H1 (cell line): ENCODE results near the gene CDK5. TPM values are rescaled to one million over a fixed set of nuclear protein-coding genes. Genes with fewer than 3 reads are reported as not detected.

ENCODE experiments used
- CTCF ChIA-PET: fragments of 300-600 bp; sonication (Branson Sonifier 250); formaldehyde crosslinking; loops from one replicate; lab custom pipeline; 2021; ENCODE audit not compliant: partially characterized antibody; lab: Charles Lee
- POLR2A ChIA-PET: fragments of 300-600 bp; sonication (Branson Sonifier 250); formaldehyde crosslinking; loops from one replicate; lab custom pipeline; 2021; ENCODE audit warnings: inconsistent platforms; ENCODE audit not compliant: partially characterized antibody; lab: Charles Lee
- DNase-seq, 2 experiments: peaks; one replicate each; pipeline versions ENCODE4 v3.0.0 to v3.0.0-alpha.2; 2010 to 2022; ENCODE audit warnings: low spot score in 2 of 2, low read depth in 1 of 2, mixed read lengths in 1 of 2
- FAIRE-seq: peaks from 2 replicates; lab custom pipeline; 2011; peaks lifted over from hg19 to GRCh38; lab: Jason Lieb, UNC
- H2AFZ ChIP-seq: 2 replicates; pipeline ENCODE4 v1.8.1; 2012; ENCODE audit warnings: low read length, inconsistent platforms
- H2AK5ac ChIP-seq: 2 replicates; pipeline ENCODE4 v1.6.1; 2013; ENCODE audit warnings: low read depth, low read length
- H2BK120ac ChIP-seq: replicated peaks from 2 replicates; pipeline ENCODE3; 2013; ENCODE audit warnings: low read depth, low read length, inconsistent platforms
- H2BK12ac ChIP-seq: 2 replicates; pipeline ENCODE4 v1.6.1; 2013; ENCODE audit warnings: low read depth, low read length
- H2BK15ac ChIP-seq: 2 replicates; pipeline ENCODE4 v1.6.1; 2013; ENCODE audit warnings: low read length
- H2BK20ac ChIP-seq: 2 replicates; pipeline ENCODE4 v1.6.1; 2013; ENCODE audit warnings: low read length
- H2BK5ac ChIP-seq: 2 replicates; pipeline ENCODE4 v1.6.1; 2013; ENCODE audit warnings: low read depth, low read length
- H3K14ac ChIP-seq: 2 replicates; pipeline ENCODE4 v1.6.1; 2013; ENCODE audit warnings: inconsistent platforms; ENCODE audit not compliant: insufficient read length
- H3K18ac ChIP-seq: 2 replicates; pipeline ENCODE4 v1.6.1; 2013; ENCODE audit warnings: low read length; ENCODE audit errors: extremely low read depth
- H3K23ac ChIP-seq: 2 replicates; pipeline ENCODE4 v1.6.1; 2013; ENCODE audit warnings: inconsistent platforms; ENCODE audit not compliant: insufficient read length
- H3K23me2 ChIP-seq: 2 replicates; pipeline ENCODE4 v1.6.1; 2013; ENCODE audit warnings: low read depth, low read length
- H3K27ac ChIP-seq: 2 replicates; pipeline ENCODE4 v1.6.1; 2011; ENCODE audit warnings: low read depth, low read length, inconsistent platforms
- H3K27me3 ChIP-seq, 4 experiments: replicated peaks in 1 of 4; 1 replicate in 1 of 4; 2 replicates in 3 of 4; pipeline versions ENCODE4 v1.6.1 to v1.8.1; 2011 to 2013; ENCODE audit warnings: low read length in 3 of 4, mild to moderate bottlenecking in 3 of 4, inconsistent platforms in 2 of 4, mixed read lengths in 2 of 4, moderate library complexity in 1 of 4; ENCODE audit not compliant: control insufficient read depth in 3 of 4, insufficient read depth in 3 of 4; ENCODE audit errors: extremely low read depth in 1 of 4
- H3K36me3 ChIP-seq, 4 experiments: 2 replicates each; pipeline versions ENCODE4 v1.6.1 to v1.8.1; 2011 to 2013; ENCODE audit warnings: mild to moderate bottlenecking in 4 of 4, low read length in 3 of 4, moderate library complexity in 2 of 4, control low read depth in 1 of 4, inconsistent platforms in 1 of 4; ENCODE audit not compliant: insufficient read depth in 4 of 4, control insufficient read depth in 2 of 4
- H3K4ac ChIP-seq: replicated peaks from 2 replicates; pipeline ENCODE3; 2013; ENCODE audit warnings: low read length, low read depth, mixed read lengths, inconsistent platforms; ENCODE audit not compliant: insufficient read length
- H3K4me1 ChIP-seq, 4 experiments: replicated peaks in 1 of 4; 1 replicate in 1 of 4; 2 replicates in 3 of 4; pipeline versions ENCODE4 v1.6.1 to v1.8.1; 2011 to 2013; ENCODE audit warnings: low read length in 3 of 4, inconsistent platforms in 2 of 4, mixed read lengths in 1 of 4; ENCODE audit not compliant: insufficient read depth in 4 of 4, control insufficient read depth in 3 of 4
- H3K4me2 ChIP-seq, 2 experiments: 2 replicates each; pipeline versions ENCODE4 v1.6.1 to v1.8.1; 2011 to 2013; ENCODE audit warnings: low read depth in 2 of 2, low read length in 2 of 2, control low read depth in 1 of 2, inconsistent platforms in 1 of 2, mild to moderate bottlenecking in 1 of 2; ENCODE audit not compliant: insufficient read depth in 1 of 2
- H3K4me3 ChIP-seq, 4 experiments: fragments of 200-600, 300-600 bp in 1 of 4; sonication (generic), shearing (Covaris generic), sonication (Bioruptor Twin) in 1 of 4; 2 replicates each; pipeline versions ENCODE4 v1.5.1 to v1.8.1; 2011 to 2016; ENCODE audit warnings: low read length in 4 of 4, low read depth in 3 of 4, control low read depth in 2 of 4, inconsistent platforms in 2 of 4, mild to moderate bottlenecking in 2 of 4, mixed read lengths in 1 of 4, moderate library complexity in 1 of 4; ENCODE audit not compliant: insufficient read depth in 2 of 4; ENCODE audit errors: extremely low read depth in 1 of 4
- H3K56ac ChIP-seq: replicated peaks from 2 replicates; pipeline ENCODE3; 2013; ENCODE audit warnings: low read depth, mild to moderate bottlenecking, mixed read lengths, low read length, inconsistent platforms; ENCODE audit not compliant: insufficient read length
- H3K79me1 ChIP-seq: 2 replicates; pipeline ENCODE4 v1.6.1; 2013; ENCODE audit warnings: low read depth, low read length, control low read depth
- H3K79me2 ChIP-seq, 2 experiments: 2 replicates each; pipeline versions ENCODE4 v1.6.1 to v1.8.1; 2012 to 2013; ENCODE audit warnings: low read length in 2 of 2, mild to moderate bottlenecking in 2 of 2, inconsistent platforms in 1 of 2; ENCODE audit not compliant: insufficient read depth in 2 of 2, control insufficient read depth in 1 of 2
- H3K9ac ChIP-seq, 4 experiments: replicated peaks in 1 of 4; 1 replicate in 1 of 4; 2 replicates in 3 of 4; pipeline versions ENCODE4 v1.6.1 to v1.8.1; 2011 to 2013; ENCODE audit warnings: low read depth in 3 of 4, low read length in 3 of 4, control low read depth in 2 of 4, mild to moderate bottlenecking in 2 of 4, moderate library complexity in 2 of 4, inconsistent platforms in 1 of 4; ENCODE audit errors: extremely low read depth in 1 of 4
- H3K9me3 ChIP-seq, 2 experiments: 2 replicates each; pipeline versions ENCODE4 v1.6.1 to v1.8.1; 2012 to 2013; ENCODE audit warnings: mild to moderate bottlenecking in 2 of 2, moderate library complexity in 2 of 2, control low read depth in 1 of 2, inconsistent platforms in 1 of 2, low read depth in 1 of 2, low read length in 1 of 2, mixed read lengths in 1 of 2; ENCODE audit not compliant: insufficient read depth in 2 of 2
- H4K20me1 ChIP-seq, 2 experiments: replicated peaks in 1 of 2; 2 replicates each; pipeline versions ENCODE3 to v1.8.1; 2011 to 2013; ENCODE audit warnings: inconsistent platforms in 2 of 2, low read length in 2 of 2, mild to moderate bottlenecking in 1 of 2; ENCODE audit not compliant: insufficient read depth in 2 of 2, control insufficient read depth in 1 of 2
- H4K5ac ChIP-seq: 2 replicates; pipeline ENCODE4 v1.6.1; 2013; ENCODE audit warnings: low read length, low read depth, mixed read lengths, inconsistent platforms; ENCODE audit not compliant: insufficient read length
- H4K8ac ChIP-seq: 2 replicates; pipeline ENCODE4 v1.8.0; 2013; ENCODE audit warnings: mild to moderate bottlenecking, moderate library complexity, low read length, inconsistent platforms; ENCODE audit not compliant: insufficient read depth; ENCODE audit errors: extremely low read depth
- H4K91ac ChIP-seq: replicated peaks from 2 replicates; pipeline ENCODE3; 2013; ENCODE audit warnings: low read length, mixed read lengths, inconsistent platforms; ENCODE audit not compliant: insufficient read length
- CHD2 ChIP-seq: IDR thresholded peaks from 2 replicates; pipeline ENCODE4 v1.6.1; 2012; ENCODE audit warnings: low read length, improper control_type of control experiment
- SIN3A ChIP-seq, 2 experiments: IDR thresholded peaks in 1 of 2; conservative IDR thresholded peaks in 1 of 2; 2 replicates each; pipeline ENCODE4 v1.6.1; 2011 to 2012; ENCODE audit warnings: low read length in 2 of 2, improper control_type of control experiment in 1 of 2, low read depth in 1 of 2, mild to moderate bottlenecking in 1 of 2
- WGBS, 2 experiments: shearing (Covaris generic) in 1 of 2; methylation state at CpG; one replicate each; pipeline versions ENCODE4 v1.1.6 to v1.1.7; 2013 to 2015; ENCODE audit warnings: low lambda C conversion rate in 2 of 2, mixed read lengths in 2 of 2, inconsistent platforms in 1 of 2, low coverage in 1 of 2, missing lambda C conversion rate in 1 of 2; ENCODE audit not compliant: insufficient replicate concordance in 2 of 2, insufficient coverage in 1 of 2, insufficient read length in 1 of 2; ENCODE audit errors: extremely low coverage in 1 of 2, missing lambda C conversion rate in 1 of 2; 5-methylcytosine and 5-hydroxymethylcytosine counted together
- polyA plus RNA-seq, 7 experiments: library from polyadenylated mRNA; depleted of rRNA in 3 of 7; stranded (reverse) in 5 of 7; unstranded in 2 of 7; fragments of >200 nt in 5 of 7; fragments of 200-250 nt in 2 of 7; gene quantifications; 1 replicate in 5 of 7; 2 replicates in 1 of 7; 4 replicates in 1 of 7; pipeline versions ENCODE4 v1.2.1 to v1.2.3, GENCODE V29; 2011 to 2013; ENCODE audit warnings: missing spikeins in 2 of 7, mixed read lengths in 2 of 7
- total RNA-seq: library from RNA; stranded (reverse); fragmentation: NEBNext Ultra II Directional; extraction: Animal tissue kit (Norgen Biotek cat#: 25700); gene quantifications from 2 replicates; pipeline ENCODE4 v1.2.1, GENCODE V29; 2021

The CDK5 gene
- total and polyA plus RNA-seq, 2 of the 8 experiments (the other 6 are each of a cell fraction or from before 2014, with no cell fraction given) = 22.8 to 37.2 TPM

- FAIRE-seq = no peak
- H3K23me2 ChIP-seq = peaks cover 26% of the 10 kb centered on the region
- H3K4me3 ChIP-seq = peak overlapping the region; percentile 79 to 94 (median 88)
- H4K5ac ChIP-seq = no peak overlapping the region
- 0 out of 2 replicates have a peak overlapping the region, but pooled peaks have one; percentile 16 for H2BK5ac ChIP-seq
- no peak overlapping the region for H3K23ac ChIP-seq
- H3K4me2 ChIP-seq = peak overlapping the region; percentile 67 to 95
- peak overlapping the region in 2 of 4 experiments; percentile 5 to 25; a peak in 2 of 7 replicates for H3K9ac ChIP-seq
- peak in 1 of 2 experiments; percentile 71 for DNase-seq
- peak overlapping the region; percentile 32 for H3K56ac ChIP-seq
- H4K20me1 ChIP-seq = peaks cover 16 to 18% of the 10 kb centered on the region in 2 experiments
- WGBS, 2 experiments = 47% methylated on average over 44 of the region's 64 CpGs; no CpG with 5 or more reads in 1 of the 2 experiments
- no peak overlapping the region for H3K18ac ChIP-seq
- no peak overlapping the region for H2BK15ac ChIP-seq
- H3K14ac ChIP-seq = no peak overlapping the region
- H3K9me3 ChIP-seq = no peaks in the 10 kb centered on the region
- H3K27me3 ChIP-seq = peaks cover 0 to 7% (median 5%) of the 10 kb centered on the region in 4 experiments; a peak in 5 of 7 replicates
- peaks cover 0 to 10% of the 10 kb centered on the region in 2 experiments; a peak in 1 of 4 replicates for H3K79me2 ChIP-seq
- 0 out of 4 replicates have a peak, but pooled peaks of 1 of the 2 experiments have one; percentile 2 for TF ChIP-seq SIN3A (conservative IDR thresholded peaks at IDR 0.05 in 1 of 2, IDR thresholded peaks at IDR 0.05 in 1 of 2; ENCODE audit: low read depth in 1 of 2, low read length in 2 of 2)
- TF ChIP-seq CHD2 = no peak
- no peak overlapping the region for H2BK120ac ChIP-seq
- ChIA-PET CTCF (interaction anchor here (1.0 to 15.1 kb wide), 5 partner anchors 24 to 64 kb away, joined by 3 to 448 read pairs (median 3); partner anchors contain the start of gene CDK5), POLR2A (interaction anchor here (0.5 to 2.5 kb wide), 12 partner anchors 14 to 672 kb away, joined by 3 to 17 read pairs (median 4); no protein-coding TSS in a partner anchor)
- 0 out of 2 replicates have a peak overlapping the region, but pooled peaks have one; percentile 15 for H4K8ac ChIP-seq
- H2AFZ ChIP-seq = no peak overlapping the region
- H2BK12ac ChIP-seq = no peak overlapping the region
- H4K91ac ChIP-seq = peak overlapping the region; percentile 58
- H3K4ac ChIP-seq = no peak overlapping the region
- H2AK5ac ChIP-seq = no peak overlapping the region
- peaks cover 12% of the 10 kb centered on the region for H3K79me1 ChIP-seq
- H3K27ac ChIP-seq = no peak overlapping the region
- no peak overlapping the region for H2BK20ac ChIP-seq
- H3K36me3 ChIP-seq = no peaks in the 10 kb centered on the region; a peak in 1 of 8 replicates
- peaks cover 3 to 45% (median 24%) of the 10 kb centered on the region in 4 experiments for H3K4me1 ChIP-seq
Observed at GRCh38 chr7:151081170-151082101, 23.7 kb upstream of the CDK5 start.
